ENCODE measurements around the gene CENATAC. TPM values are rescaled to one million over a fixed set of nuclear protein-coding genes. Genes with fewer than 3 reads are reported as not detected.

CENATAC gene
- total and polyA plus RNA-seq, 9 of the 15 experiments (the other 6 are each of a cell fraction or from before 2014, with no cell fraction given): 2.4 to 25.5 (median 13.7) TPM

DNA sequence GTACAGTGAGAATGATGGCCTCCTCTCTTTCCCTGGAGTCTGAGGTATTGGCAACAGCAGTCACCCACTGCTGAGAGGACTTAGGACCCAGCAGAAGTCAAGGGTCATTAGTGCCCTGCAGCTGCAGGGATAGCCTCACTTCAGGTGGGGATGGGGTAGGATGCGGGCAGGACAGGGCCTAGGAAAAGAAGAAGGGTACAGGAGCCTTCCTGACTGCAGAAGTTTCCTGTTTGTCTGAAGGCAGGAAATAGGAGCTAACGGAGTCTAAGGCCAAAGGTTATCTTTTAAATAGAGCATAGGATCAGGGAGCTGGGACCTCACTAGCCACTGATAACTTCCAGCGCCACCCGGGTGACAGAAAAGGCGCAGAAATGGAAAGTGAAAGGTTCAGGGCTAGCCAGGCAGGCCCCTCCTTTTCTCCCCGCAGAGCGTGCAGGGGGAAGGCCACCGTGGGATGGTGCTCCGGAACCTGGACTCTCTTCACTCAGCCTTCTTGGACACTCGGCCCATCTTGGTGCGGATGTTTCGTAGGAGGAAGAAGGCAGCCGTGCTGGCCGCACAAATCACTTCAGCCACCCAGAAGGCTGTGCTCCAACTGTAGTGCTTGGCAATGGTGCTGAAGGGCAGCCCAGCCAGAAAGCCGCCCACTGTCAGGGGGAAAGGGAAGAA, 26.6 kb downstream of the CENATAC start (continued):
- no peak for TF ChIP-seq EZH2 (IDR thresholded peaks at IDR 0.05; ENCODE audit: borderline replicate concordance, low read depth, low read length)
- peak; percentile 31; the same call in 1 of the 2 replicates for TF ChIP-seq ARID1B (IDR thresholded peaks at IDR 0.05)
- TF ChIP-seq, protein P1, sequence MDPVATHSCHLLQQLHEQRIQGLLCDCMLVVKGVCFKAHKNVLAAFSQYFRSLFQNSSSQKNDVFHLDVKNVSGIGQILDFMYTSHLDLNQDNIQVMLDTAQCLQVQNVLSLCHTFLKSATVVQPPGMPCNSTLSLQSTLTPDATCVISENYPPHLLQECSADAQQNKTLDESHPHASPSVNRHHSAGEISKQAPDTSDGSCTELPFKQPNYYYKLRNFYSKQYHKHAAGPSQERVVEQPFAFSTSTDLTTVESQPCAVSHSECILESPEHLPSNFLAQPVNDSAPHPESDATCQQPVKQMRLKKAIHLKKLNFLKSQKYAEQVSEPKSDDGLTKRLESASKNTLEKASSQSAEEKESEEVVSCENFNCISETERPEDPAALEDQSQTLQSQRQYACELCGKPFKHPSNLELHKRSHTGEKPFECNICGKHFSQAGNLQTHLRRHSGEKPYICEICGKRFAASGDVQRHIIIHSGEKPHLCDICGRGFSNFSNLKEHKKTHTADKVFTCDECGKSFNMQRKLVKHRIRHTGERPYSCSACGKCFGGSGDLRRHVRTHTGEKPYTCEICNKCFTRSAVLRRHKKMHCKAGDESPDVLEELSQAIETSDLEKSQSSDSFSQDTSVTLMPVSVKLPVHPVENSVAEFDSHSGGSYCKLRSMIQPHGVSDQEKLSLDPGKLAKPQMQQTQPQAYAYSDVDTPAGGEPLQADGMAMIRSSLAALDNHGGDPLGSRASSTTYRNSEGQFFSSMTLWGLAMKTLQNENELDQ (CRISPR knock-in tag; IDR thresholded peaks at IDR 0.05; ENCODE audit: borderline replicate concordance): no peak
- no peak for TF ChIP-seq ZNF695 (CRISPR knock-in tag; IDR thresholded peaks at IDR 0.05)
- TF ChIP-seq POLR2AphosphoS2 (IDR thresholded peaks at IDR 0.05; ENCODE audit: low read length): 0 out of 2 replicates have a peak, but pooled peaks have one; percentile 34
- TF ChIP-seq ARID4B (CRISPR knock-in tag; IDR thresholded peaks at IDR 0.05): no peak
- 0 out of 2 replicates have a peak, but pooled peaks have one; percentile 32 for TF ChIP-seq SMAD4 (CRISPR knock-in tag; conservative IDR thresholded peaks at IDR 0.05)
- TF ChIP-seq HMG20A (CRISPR knock-in tag; conservative IDR thresholded peaks at IDR 0.05): no peak
- no peak for TF ChIP-seq ZNF655 (CRISPR knock-in tag; IDR thresholded peaks at IDR 0.05)
- TF ChIP-seq FOSL1 (tag; conservative IDR thresholded peaks at IDR 0.05): 0 out of 2 replicates have a peak, but pooled peaks have one; percentile 9
- TF ChIP-seq BHLHE40 (IDR thresholded peaks at IDR 0.05; ENCODE audit: low read length): 0 out of 2 replicates have a peak, but pooled peaks have one; percentile 10
- TF ChIP-seq HMG20B (CRISPR knock-in tag; IDR thresholded peaks at IDR 0.05): no peak
- no peak for TF ChIP-seq TCF7 (IDR thresholded peaks at IDR 0.05; ENCODE audit: borderline replicate concordance)
- TF ChIP-seq ZNF436 (CRISPR knock-in tag; IDR thresholded peaks at IDR 0.05): no peak
- peak; percentile 49; the same call in 1 of the 2 replicates for TF ChIP-seq CTBP1 (IDR thresholded peaks at IDR 0.05; ENCODE audit: borderline replicate concordance)
- no peak for TF ChIP-seq MAFG (tag; conservative IDR thresholded peaks at IDR 0.05)
- no peak for TF ChIP-seq PPARD (CRISPR knock-in tag; IDR thresholded peaks at IDR 0.05)
- no peak for TF ChIP-seq GTF2E2 (tag; IDR thresholded peaks at IDR 0.05)
- TF ChIP-seq ZNF274 (IDR thresholded peaks at IDR 0.05; ENCODE audit: borderline replicate concordance, low read depth, low read length): no peak
